PC-3 (cell line): ENCODE results near the gene B4GALNT4.

Experiments used
- EZH2 ChIP-seq: fragments of 300-600 bp; sonication (generic); IDR thresholded peaks from one replicate; pipeline ENCODE4 v1.6.1; 2017; ENCODE audit warnings: antibody characterized with exemption, mild to moderate bottlenecking, low read length; ENCODE audit not compliant: unreplicated experiment
- EZH2phosphoT487 ChIP-seq: fragments of 300-600 bp; sonication (generic); IDR thresholded peaks from 2 replicates; pipeline ENCODE4 v1.6.1; 2018; ENCODE audit warnings: mild to moderate bottlenecking, antibody characterized with exemption, low read length, borderline replicate concordance
- TF ChIP-seq, protein P1 (sequence below): fragments of 300-600 bp; sonication (generic); conservative IDR thresholded peaks from 2 replicates; pipeline ENCODE4 v1.5.1; 2017; ENCODE audit warnings: antibody characterized with exemption, low read depth, mild to moderate bottlenecking, low read length

DNA sequence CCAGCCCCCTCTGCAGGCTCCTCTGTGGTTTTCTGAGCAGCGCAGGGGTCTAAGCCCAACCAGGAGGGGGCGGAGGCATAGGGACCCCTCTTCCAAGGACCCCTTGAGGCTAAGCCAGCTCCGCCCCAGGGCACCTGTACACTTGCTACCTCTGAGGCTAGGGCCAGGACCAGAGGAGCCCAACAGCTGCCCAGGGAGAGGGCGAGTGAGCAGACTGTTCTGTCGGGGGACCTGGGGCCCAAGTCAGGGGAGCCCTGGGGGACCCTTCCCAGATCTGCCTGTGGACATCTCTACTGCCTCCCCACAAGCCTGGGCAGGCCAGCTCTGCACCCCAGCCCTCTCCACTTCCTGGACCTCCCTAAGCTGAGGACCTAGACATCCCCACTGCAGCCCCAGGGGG, 1.8 kb downstream of the B4GALNT4 start:
- TF ChIP-seq, protein P1, sequence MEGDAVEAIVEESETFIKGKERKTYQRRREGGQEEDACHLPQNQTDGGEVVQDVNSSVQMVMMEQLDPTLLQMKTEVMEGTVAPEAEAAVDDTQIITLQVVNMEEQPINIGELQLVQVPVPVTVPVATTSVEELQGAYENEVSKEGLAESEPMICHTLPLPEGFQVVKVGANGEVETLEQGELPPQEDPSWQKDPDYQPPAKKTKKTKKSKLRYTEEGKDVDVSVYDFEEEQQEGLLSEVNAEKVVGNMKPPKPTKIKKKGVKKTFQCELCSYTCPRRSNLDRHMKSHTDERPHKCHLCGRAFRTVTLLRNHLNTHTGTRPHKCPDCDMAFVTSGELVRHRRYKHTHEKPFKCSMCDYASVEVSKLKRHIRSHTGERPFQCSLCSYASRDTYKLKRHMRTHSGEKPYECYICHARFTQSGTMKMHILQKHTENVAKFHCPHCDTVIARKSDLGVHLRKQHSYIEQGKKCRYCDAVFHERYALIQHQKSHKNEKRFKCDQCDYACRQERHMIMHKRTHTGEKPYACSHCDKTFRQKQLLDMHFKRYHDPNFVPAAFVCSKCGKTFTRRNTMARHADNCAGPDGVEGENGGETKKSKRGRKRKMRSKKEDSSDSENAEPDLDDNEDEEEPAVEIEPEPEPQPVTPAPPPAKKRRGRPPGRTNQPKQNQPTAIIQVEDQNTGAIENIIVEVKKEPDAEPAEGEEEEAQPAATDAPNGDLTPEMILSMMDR, result no peak
- TF ChIP-seq EZH2 (no peak), EZH2phosphoT487 (no peak)
